Activated T-cell treated with anti-CD3 and anti-CD28 coated beads, Interleukin-2, amount 50 U/mL, for 48 hours (primary cell): ENCODE measurements around the gene FNBP1L.
"Not testable (repeated sequence)": the region's sequence is repeated elsewhere in the genome, so short reads cannot be mapped to it uniquely, and the experiment has no call there.

Experiments
- DNase-seq, 2 experiments: peaks; one replicate each; pipeline ENCODE4 v3.0.0-alpha.2; 2020

FNBP1L gene

GRCh38 chr1:93575621-93576284, 127.8 kb downstream of the FNBP1L start:
- no peak for DNase-seq

GRCh38 chr1:93576346-93576745, 128.4 kb downstream of the FNBP1L start:
- DNase-seq: no peak

GRCh38 chr1:93576746-93577145, 128.8 kb downstream of the FNBP1L start:
- no peak for DNase-seq

GRCh38 chr1:93577536-93578432, 129.9 kb downstream of the FNBP1L start:
- peak in 1 of 2 experiments; percentile 9 for DNase-seq

GRCh38 chr1:93578433-93578830, 130.5 kb downstream of the FNBP1L start:
- peak in 1 of 2 experiments; percentile 5 for DNase-seq

GRCh38 chr1:93578911-93579825, 131.2 kb downstream of the FNBP1L start:
- peak in 1 of 2 experiments; percentile 6 for DNase-seq

- DNase-seq: peak in 1 of 2 experiments; percentile 8
Measured at GRCh38 chr1:93579891-93580290, 132.0 kb downstream of the FNBP1L start.

GRCh38 chr1:93581917-93582850, 134.3 kb downstream of the FNBP1L start:
- DNase-seq: no peak

GRCh38 chr1:93584261-93585003, 136.5 kb downstream of the FNBP1L start:
- DNase-seq: no peak

GRCh38 chr1:93585059-93585966, 137.4 kb downstream of the FNBP1L start:
- DNase-seq: no peak

- no peak for DNase-seq
Measured at GRCh38 chr1:93587354-93587753, 139.4 kb downstream of the FNBP1L start.

- peak; percentile 29 to 30 for DNase-seq
Measured at GRCh38 chr1:93588206-93588605, 140.3 kb downstream of the FNBP1L start.

- no peak for DNase-seq
Measured at GRCh38 chr1:93588955-93589354, 141.0 kb downstream of the FNBP1L start.

GRCh38 chr1:93591291-93591675, 143.4 kb downstream of the FNBP1L start:
- not testable (repeated sequence) for DNase-seq

GRCh38 chr1:93591676-93592550, 144.0 kb downstream of the FNBP1L start:
- DNase-seq: peak in 1 of 2 experiments; percentile 30

GRCh38 chr1:93592551-93592949, 144.6 kb downstream of the FNBP1L start:
- DNase-seq: no peak

GRCh38 chr1:93593854-93594602, 146.1 kb downstream of the FNBP1L start:
- DNase-seq: no peak

- no peak for DNase-seq
Measured at GRCh38 chr1:93594603-93594880, 146.6 kb downstream of the FNBP1L start.
